Trophoblast cell (in vitro differentiated cells and primary cell): ENCODE data around the gene CLIP2.

Experiments
- DNase-seq, 2 donors: peaks; one replicate each; pipeline ENCODE4 v3.0.0-alpha.2; 2016
- H2AFZ ChIP-seq: 2 replicates; pipeline ENCODE4 v1.6.1; 2013; ENCODE audit warnings: low read length, moderate library complexity, mild to moderate bottlenecking; ENCODE audit not compliant: insufficient read depth, poor library complexity
- H2AK5ac ChIP-seq: 2 replicates; pipeline ENCODE4 v1.6.1; 2013; ENCODE audit warnings: mild to moderate bottlenecking, low read length
- H2BK120ac ChIP-seq: 2 replicates; pipeline ENCODE4 v1.6.1; 2013; ENCODE audit warnings: low read length, mild to moderate bottlenecking, moderate library complexity; ENCODE audit not compliant: insufficient read depth, poor library complexity
- H2BK12ac ChIP-seq: 2 replicates; pipeline ENCODE4 v1.6.1; 2013; ENCODE audit warnings: mild to moderate bottlenecking, low read length, moderate library complexity
- H2BK5ac ChIP-seq: 2 replicates; pipeline ENCODE4 v1.6.1; 2013; ENCODE audit warnings: low read length, low read depth, moderate library complexity, mild to moderate bottlenecking; ENCODE audit not compliant: poor library complexity
- H3K14ac ChIP-seq: 2 replicates; pipeline ENCODE4 v1.6.1; 2013; ENCODE audit warnings: mild to moderate bottlenecking, low read length
- H3K18ac ChIP-seq: 2 replicates; pipeline ENCODE4 v1.6.1; 2013; ENCODE audit warnings: mild to moderate bottlenecking, low read length
- H3K23ac ChIP-seq: 2 replicates; pipeline ENCODE4 v1.6.1; 2013; ENCODE audit warnings: low read length
- H3K27ac ChIP-seq: 2 replicates; pipeline ENCODE4 v1.5.1; 2013; ENCODE audit warnings: low read depth, mild to moderate bottlenecking, inconsistent platforms, low read length, moderate library complexity
- H3K27me3 ChIP-seq: 2 replicates; pipeline ENCODE4 v1.6.1; 2013; ENCODE audit warnings: inconsistent platforms, mild to moderate bottlenecking, low read length, moderate library complexity; ENCODE audit not compliant: insufficient read depth
- H3K36me3 ChIP-seq, 2 experiments: 1 replicate in 1 of 2; 2 replicates in 1 of 2; pipeline ENCODE4 v1.6.1; 2013; ENCODE audit warnings: low read length in 2 of 2, mild to moderate bottlenecking in 2 of 2, moderate library complexity in 1 of 2; ENCODE audit not compliant: insufficient read depth in 2 of 2, control insufficient read depth in 1 of 2
- H3K4ac ChIP-seq: 2 replicates; pipeline ENCODE4 v1.6.1; 2013; ENCODE audit warnings: low read depth, mild to moderate bottlenecking, low read length, moderate library complexity
- H3K4me1 ChIP-seq, 2 experiments: 1 replicate in 1 of 2; 2 replicates in 1 of 2; pipeline ENCODE4 v1.6.1; 2013; ENCODE audit warnings: low read length in 2 of 2, mild to moderate bottlenecking in 2 of 2, moderate library complexity in 1 of 2; ENCODE audit not compliant: insufficient read depth in 2 of 2, control insufficient read depth in 1 of 2
- H3K4me2 ChIP-seq: 2 replicates; pipeline ENCODE4 v1.6.1; 2013; ENCODE audit warnings: inconsistent platforms, mild to moderate bottlenecking, low read length, moderate library complexity
- H3K4me3 ChIP-seq: 2 replicates; pipeline ENCODE4 v1.5.1; 2013; ENCODE audit warnings: mild to moderate bottlenecking, low read depth, low read length, inconsistent platforms
- H3K79me1 ChIP-seq: one replicate; pipeline ENCODE4 v1.6.1; 2013; ENCODE audit warnings: low read length
- H3K79me2 ChIP-seq: 2 replicates; pipeline ENCODE4 v1.6.1; 2013; ENCODE audit warnings: low read length, mild to moderate bottlenecking; ENCODE audit not compliant: control insufficient read depth, insufficient read depth, poor library complexity
- H3K9ac ChIP-seq: 2 replicates; pipeline ENCODE4 v1.6.1; 2013; ENCODE audit warnings: mild to moderate bottlenecking, low read length
- H3K9me3 ChIP-seq: 2 replicates; pipeline ENCODE4 v1.6.1; 2013; ENCODE audit warnings: low read depth, mild to moderate bottlenecking, control low read depth, inconsistent platforms, low read length; ENCODE audit not compliant: insufficient read depth
- H4K12ac ChIP-seq: 2 replicates; pipeline ENCODE4 v1.6.1; 2013; ENCODE audit warnings: low read depth, mild to moderate bottlenecking, low read length, moderate library complexity
- H4K8ac ChIP-seq: 2 replicates; pipeline ENCODE4 v1.6.1; 2013; ENCODE audit warnings: low read depth, mild to moderate bottlenecking, low read length, moderate library complexity
- H4K91ac ChIP-seq: one replicate; pipeline ENCODE4 v1.6.1; 2013; ENCODE audit warnings: low read depth, mild to moderate bottlenecking, low read length, moderate library complexity
- WGBS: extraction: QIAGEN DNeasy Blood & Tissue Kit; methylation state at CpG from one replicate; pipeline ENCODE4 v1.1.7; 2013; ENCODE audit warnings: missing lambda C conversion rate; ENCODE audit not compliant: insufficient read length, insufficient coverage; ENCODE audit errors: extremely low coverage; 5-methylcytosine and 5-hydroxymethylcytosine counted together

CLIP2 gene

GRCh38 chr7:74294191-74294998, 5.2 kb downstream of the CLIP2 start:
- H3K4ac ChIP-seq, result no peak overlapping the region
- no CpG with 5 or more reads among the region's 17 CpGs for WGBS
- H3K23ac ChIP-seq, result no peak overlapping the region
- H4K12ac ChIP-seq, result no peak overlapping the region
- no peak overlapping the region for H2BK12ac ChIP-seq
- H3K4me1 ChIP-seq, result peaks cover 11 to 21% of the 10 kb centered on the region in 2 experiments
- no peak overlapping the region for H2AK5ac ChIP-seq
- H3K36me3 ChIP-seq, result no peaks in the 10 kb centered on the region
- no peak overlapping the region for H4K8ac ChIP-seq
- no peak overlapping the region for H3K27ac ChIP-seq
- H3K18ac ChIP-seq, result no peak overlapping the region
- no peak overlapping the region for H2AFZ ChIP-seq
- H2BK5ac ChIP-seq, result no peak overlapping the region
- H3K9ac ChIP-seq, result no peak overlapping the region
- H3K79me2 ChIP-seq, result no peaks in the 10 kb centered on the region
- peaks cover 2% of the 10 kb centered on the region for H3K9me3 ChIP-seq
- H2BK120ac ChIP-seq, result no peak overlapping the region
- peaks cover 15% of the 10 kb centered on the region for H3K27me3 ChIP-seq
- peaks cover 2% of the 10 kb centered on the region for H3K79me1 ChIP-seq
- no peak for DNase-seq
- H3K4me3 ChIP-seq, result no peak overlapping the region
- no peak overlapping the region for H4K91ac ChIP-seq
- H3K14ac ChIP-seq, result no peak overlapping the region
- H3K4me2 ChIP-seq, result no peak overlapping the region

GRCh38 chr7:74297516-74298233, 8.5 kb downstream of the CLIP2 start:
- Histone ChIP-seq H3K18ac (no peak overlapping the region), H3K36me3 (no peaks in the 10 kb centered on the region), H2AK5ac (no peak overlapping the region), H3K14ac (no peak overlapping the region), H2AFZ (no peak overlapping the region), H3K4me2 (no peak overlapping the region), H2BK12ac (no peak overlapping the region), H3K27ac (no peak overlapping the region), H4K8ac (no peak overlapping the region), H3K79me1 (no peaks in the 10 kb centered on the region), H2BK5ac (no peak overlapping the region), H3K9ac (no peak overlapping the region), H3K4me1 (peaks cover 4 to 16% of the 10 kb centered on the region in 2 experiments), H2BK120ac (no peak overlapping the region), H4K12ac (no peak overlapping the region), H3K4ac (no peak overlapping the region), H4K91ac (no peak overlapping the region), H3K79me2 (no peaks in the 10 kb centered on the region), H3K9me3 (peaks cover 2% of the 10 kb centered on the region), H3K4me3 (no peak overlapping the region), H3K27me3 (no peaks in the 10 kb centered on the region), H3K23ac (no peak overlapping the region)
- peak; percentile 42 to 69 for DNase-seq
- WGBS, result no CpG with 5 or more reads among the region's 15 CpGs

- DNase-seq, result no peak
- no peak overlapping the region for H2AK5ac ChIP-seq
- H3K14ac ChIP-seq, result no peak overlapping the region
- H3K23ac ChIP-seq, result no peak overlapping the region
- no peaks in the 10 kb centered on the region for H3K79me2 ChIP-seq
- no peak overlapping the region for H3K18ac ChIP-seq
- no peak overlapping the region for H2BK12ac ChIP-seq
- H3K9ac ChIP-seq, result no peak overlapping the region
- H4K8ac ChIP-seq, result no peak overlapping the region
- no peak overlapping the region for H3K4me2 ChIP-seq
- peaks cover 4 to 14% of the 10 kb centered on the region in 2 experiments for H3K4me1 ChIP-seq
- no peak overlapping the region for H2BK5ac ChIP-seq
- no peak overlapping the region for H3K27ac ChIP-seq
- no peak overlapping the region for H4K91ac ChIP-seq
- WGBS, result no CpG with 5 or more reads among the region's 8 CpGs
- no peak overlapping the region for H2BK120ac ChIP-seq
- H2AFZ ChIP-seq, result no peak overlapping the region
- no peaks in the 10 kb centered on the region for H3K36me3 ChIP-seq
- H3K27me3 ChIP-seq, result no peaks in the 10 kb centered on the region
- H3K4me3 ChIP-seq, result no peak overlapping the region
- H3K79me1 ChIP-seq, result no peaks in the 10 kb centered on the region
- no peak overlapping the region for H4K12ac ChIP-seq
- H3K4ac ChIP-seq, result no peak overlapping the region
- peaks cover 2% of the 10 kb centered on the region for H3K9me3 ChIP-seq
These were observed 10.2 kb downstream of the CLIP2 start for GRCh38 chr7:74299401-74299800.

- Histone ChIP-seq H3K79me1 (no peaks in the 10 kb centered on the region), H3K36me3 (no peaks in the 10 kb centered on the region), H3K79me2 (no peaks in the 10 kb centered on the region), H3K18ac (no peak overlapping the region), H3K4me2 (no peak overlapping the region), H3K9me3 (peaks cover 2% of the 10 kb centered on the region), H3K4ac (no peak overlapping the region), H2BK5ac (no peak overlapping the region), H3K27ac (no peak overlapping the region), H3K4me1 (peaks cover 4 to 13% of the 10 kb centered on the region in 2 experiments), H2AK5ac (no peak overlapping the region), H2BK12ac (no peak overlapping the region), H4K8ac (no peak overlapping the region), H4K12ac (no peak overlapping the region), H3K9ac (no peak overlapping the region), H2AFZ (no peak overlapping the region), H3K27me3 (no peaks in the 10 kb centered on the region), H4K91ac (no peak overlapping the region), H3K14ac (no peak overlapping the region), H2BK120ac (no peak overlapping the region), H3K23ac (no peak overlapping the region), H3K4me3 (no peak overlapping the region)
- no CpG with 5 or more reads among the region's 4 CpGs for WGBS
- DNase-seq, result no peak
These were observed 11.7 kb downstream of the CLIP2 start for GRCh38 chr7:74300926-74301325.
